ENCODE results near the gene PSMA2.

The PSMA2 gene

GRCh38 chr7:42906181-42906580 is 25.8 kb downstream of the PSMA2 start:
- H3K9ac ChIP-seq (ENCODE audit: low read depth, low read length, poor library complexity), result no peak overlapping the region
- no peaks in the 10 kb centered on the region for H3K27me3 ChIP-seq (ENCODE audit: control insufficient read depth in 3 of 3, insufficient read depth in 3 of 3, low read depth in 1 of 3, low read length in 3 of 3)
- H2BK15ac ChIP-seq (ENCODE audit: low read length), result no peak overlapping the region
- no peak overlapping the region for H2AK5ac ChIP-seq (ENCODE audit: low read depth, low read length)
- H2BK5ac ChIP-seq (ENCODE audit: low read length), result no peak overlapping the region
- H3K36me3 ChIP-seq (replicated peaks in 1 of 2; ENCODE audit: control insufficient read depth in 2 of 2, insufficient read depth in 2 of 2, low read length in 2 of 2), result peaks cover 0 to 11% of the 10 kb centered on the region in 2 donors
- H3K23ac ChIP-seq (ENCODE audit: low read depth, low read length, poor library complexity), result no peak overlapping the region
- no peaks in the 10 kb centered on the region for H3K9me3 ChIP-seq (replicated peaks in 1 of 2; ENCODE audit: control insufficient read depth in 2 of 2, insufficient read depth in 1 of 2, low read depth in 1 of 2, low read length in 2 of 2)
- H4K8ac ChIP-seq (ENCODE audit: low read depth, low read length), result no peak overlapping the region
- no peak overlapping the region for H4K91ac ChIP-seq (ENCODE audit: low read depth, low read length, poor library complexity)
- no peak overlapping the region for H3K4me2 ChIP-seq (ENCODE audit: insufficient read depth, low read length, poor library complexity, severe bottlenecking)
- H2BK120ac ChIP-seq (ENCODE audit: low read depth, low read length), result no peak overlapping the region
- no peak overlapping the region for H2AFZ ChIP-seq (ENCODE audit: low read length)
- H2BK12ac ChIP-seq (ENCODE audit: low read length), result no peak overlapping the region
- no CpG with 5 or more reads among the region's 1 CpG for WGBS, 2 donors (ENCODE audit: extremely low coverage in 2 of 2, insufficient read length in 2 of 2, insufficient replicate concordance in 1 of 2)
- no peak overlapping the region for H3K27ac ChIP-seq (replicated peaks; ENCODE audit: low read length)
- no peak overlapping the region for H3K4me3 ChIP-seq (ENCODE audit: low read length in 2 of 2)
- no peak overlapping the region for H3K4ac ChIP-seq (ENCODE audit: low read length)
- no peaks in the 10 kb centered on the region for H3K79me1 ChIP-seq (ENCODE audit: low read depth, low read length)
- no peak overlapping the region for H3K18ac ChIP-seq (ENCODE audit: low read length)
- H3K14ac ChIP-seq (ENCODE audit: low read length), result no peak overlapping the region
- peaks cover 0 to 7% of the 10 kb centered on the region in 2 donors for H3K4me1 ChIP-seq (ENCODE audit: control insufficient read depth in 2 of 2, insufficient read depth in 1 of 2, low read depth in 1 of 2, low read length in 2 of 2)
- no peak for DNase-seq (ENCODE audit: low spot score)

GRCh38 chr7:42902331-42902730 is 29.6 kb downstream of the PSMA2 start:
- Histone ChIP-seq H3K9me3 (replicated peaks in 1 of 2; ENCODE audit: control insufficient read depth in 2 of 2, insufficient read depth in 1 of 2, low read depth in 1 of 2, low read length in 2 of 2) (no peaks in the 10 kb centered on the region), H4K91ac (ENCODE audit: low read depth, low read length, poor library complexity) (no peak overlapping the region), H4K8ac (ENCODE audit: low read depth, low read length) (no peak overlapping the region), H2BK5ac (ENCODE audit: low read length) (no peak overlapping the region), H3K27ac (replicated peaks; ENCODE audit: low read length) (no peak overlapping the region), H3K79me1 (ENCODE audit: low read depth, low read length) (no peaks in the 10 kb centered on the region), H3K18ac (ENCODE audit: low read length) (no peak overlapping the region), H2BK15ac (ENCODE audit: low read length) (no peak overlapping the region), H3K4me2 (ENCODE audit: insufficient read depth, low read length, poor library complexity, severe bottlenecking) (no peak overlapping the region), H3K36me3 (replicated peaks in 1 of 2; ENCODE audit: control insufficient read depth in 2 of 2, insufficient read depth in 2 of 2, low read length in 2 of 2) (no peaks in the 10 kb centered on the region), H2AK5ac (ENCODE audit: low read depth, low read length) (no peak overlapping the region), H3K4ac (ENCODE audit: low read length) (no peak overlapping the region), H2BK120ac (ENCODE audit: low read depth, low read length) (no peak overlapping the region), H2AFZ (ENCODE audit: low read length) (no peak overlapping the region), H3K14ac (ENCODE audit: low read length) (no peak overlapping the region), H2BK12ac (ENCODE audit: low read length) (no peak overlapping the region), H3K23ac (ENCODE audit: low read depth, low read length, poor library complexity) (no peak overlapping the region), H3K9ac (ENCODE audit: low read depth, low read length, poor library complexity) (no peak overlapping the region), H3K27me3 (ENCODE audit: control insufficient read depth in 3 of 3, insufficient read depth in 3 of 3, low read depth in 1 of 3, low read length in 3 of 3) (no peaks in the 10 kb centered on the region), H3K4me3 (ENCODE audit: low read length in 2 of 2) (no peak overlapping the region), H3K4me1 (ENCODE audit: control insufficient read depth in 2 of 2, insufficient read depth in 1 of 2, low read depth in 1 of 2, low read length in 2 of 2) (no peaks in the 10 kb centered on the region)
- WGBS, 2 donors (ENCODE audit: extremely low coverage in 2 of 2, insufficient read length in 2 of 2, insufficient replicate concordance in 1 of 2), result no CpG with 5 or more reads among the region's 3 CpGs
- DNase-seq (ENCODE audit: low spot score), result no peak

GRCh38 chr7:42900842-42901241 is 31.1 kb downstream of the PSMA2 start:
- DNase-seq (ENCODE audit: low spot score), result no peak
- Histone ChIP-seq H4K8ac (ENCODE audit: low read depth, low read length) (no peak overlapping the region), H3K9me3 (replicated peaks in 1 of 2; ENCODE audit: control insufficient read depth in 2 of 2, insufficient read depth in 1 of 2, low read depth in 1 of 2, low read length in 2 of 2) (no peaks in the 10 kb centered on the region), H3K79me1 (ENCODE audit: low read depth, low read length) (no peaks in the 10 kb centered on the region), H2AK5ac (ENCODE audit: low read depth, low read length) (no peak overlapping the region), H4K91ac (ENCODE audit: low read depth, low read length, poor library complexity) (no peak overlapping the region), H3K14ac (ENCODE audit: low read length) (no peak overlapping the region), H2AFZ (ENCODE audit: low read length) (no peak overlapping the region), H3K23ac (ENCODE audit: low read depth, low read length, poor library complexity) (no peak overlapping the region), H3K4ac (ENCODE audit: low read length) (no peak overlapping the region), H3K18ac (ENCODE audit: low read length) (no peak overlapping the region), H2BK12ac (ENCODE audit: low read length) (no peak overlapping the region), H3K9ac (ENCODE audit: low read depth, low read length, poor library complexity) (no peak overlapping the region), H3K4me3 (ENCODE audit: low read length in 2 of 2) (no peak overlapping the region), H3K27ac (replicated peaks; ENCODE audit: low read length) (no peak overlapping the region), H2BK15ac (ENCODE audit: low read length) (no peak overlapping the region), H2BK5ac (ENCODE audit: low read length) (no peak overlapping the region), H3K36me3 (replicated peaks in 1 of 2; ENCODE audit: control insufficient read depth in 2 of 2, insufficient read depth in 2 of 2, low read length in 2 of 2) (no peaks in the 10 kb centered on the region), H3K4me1 (ENCODE audit: control insufficient read depth in 2 of 2, insufficient read depth in 1 of 2, low read depth in 1 of 2, low read length in 2 of 2) (no peaks in the 10 kb centered on the region), H3K4me2 (ENCODE audit: insufficient read depth, low read length, poor library complexity, severe bottlenecking) (no peak overlapping the region), H3K27me3 (ENCODE audit: control insufficient read depth in 3 of 3, insufficient read depth in 3 of 3, low read depth in 1 of 3, low read length in 3 of 3) (no peaks in the 10 kb centered on the region), H2BK120ac (ENCODE audit: low read depth, low read length) (no peak overlapping the region)

GRCh38 chr7:42893346-42894240 is 38.4 kb downstream of the PSMA2 start:
- Histone ChIP-seq H2BK15ac (ENCODE audit: low read length) (no peak overlapping the region), H4K91ac (ENCODE audit: low read depth, low read length, poor library complexity) (no peak overlapping the region), H3K79me1 (ENCODE audit: low read depth, low read length) (no peaks in the 10 kb centered on the region), H4K8ac (ENCODE audit: low read depth, low read length) (no peak overlapping the region), H3K36me3 (replicated peaks in 1 of 2; ENCODE audit: control insufficient read depth in 2 of 2, insufficient read depth in 2 of 2, low read length in 2 of 2) (no peaks in the 10 kb centered on the region), H2AFZ (ENCODE audit: low read length) (no peak overlapping the region), H3K4ac (ENCODE audit: low read length) (no peak overlapping the region), H3K9me3 (replicated peaks in 1 of 2; ENCODE audit: control insufficient read depth in 2 of 2, insufficient read depth in 1 of 2, low read depth in 1 of 2, low read length in 2 of 2) (no peaks in the 10 kb centered on the region), H3K14ac (ENCODE audit: low read length) (no peak overlapping the region), H2AK5ac (ENCODE audit: low read depth, low read length) (no peak overlapping the region), H3K4me1 (ENCODE audit: control insufficient read depth in 2 of 2, insufficient read depth in 1 of 2, low read depth in 1 of 2, low read length in 2 of 2) (peaks cover 0 to 2% of the 10 kb centered on the region in 2 donors), H3K27me3 (ENCODE audit: control insufficient read depth in 3 of 3, insufficient read depth in 3 of 3, low read depth in 1 of 3, low read length in 3 of 3) (no peaks in the 10 kb centered on the region), H2BK120ac (ENCODE audit: low read depth, low read length) (no peak overlapping the region), H3K4me3 (ENCODE audit: low read length in 2 of 2) (no peak overlapping the region), H3K4me2 (ENCODE audit: insufficient read depth, low read length, poor library complexity, severe bottlenecking) (no peak overlapping the region), H2BK5ac (ENCODE audit: low read length) (no peak overlapping the region), H2BK12ac (ENCODE audit: low read length) (no peak overlapping the region), H3K18ac (ENCODE audit: low read length) (no peak overlapping the region), H3K9ac (ENCODE audit: low read depth, low read length, poor library complexity) (no peak overlapping the region), H3K27ac (replicated peaks; ENCODE audit: low read length) (no peak overlapping the region), H3K23ac (ENCODE audit: low read depth, low read length, poor library complexity) (no peak overlapping the region)
- no CpG with 5 or more reads among the region's 9 CpGs for WGBS, 2 donors (ENCODE audit: extremely low coverage in 2 of 2, insufficient read length in 2 of 2, insufficient replicate concordance in 1 of 2)
- DNase-seq (ENCODE audit: low spot score), result no peak
